ENCODE data around the gene LHFPL6.

Gene LHFPL6

DNA sequence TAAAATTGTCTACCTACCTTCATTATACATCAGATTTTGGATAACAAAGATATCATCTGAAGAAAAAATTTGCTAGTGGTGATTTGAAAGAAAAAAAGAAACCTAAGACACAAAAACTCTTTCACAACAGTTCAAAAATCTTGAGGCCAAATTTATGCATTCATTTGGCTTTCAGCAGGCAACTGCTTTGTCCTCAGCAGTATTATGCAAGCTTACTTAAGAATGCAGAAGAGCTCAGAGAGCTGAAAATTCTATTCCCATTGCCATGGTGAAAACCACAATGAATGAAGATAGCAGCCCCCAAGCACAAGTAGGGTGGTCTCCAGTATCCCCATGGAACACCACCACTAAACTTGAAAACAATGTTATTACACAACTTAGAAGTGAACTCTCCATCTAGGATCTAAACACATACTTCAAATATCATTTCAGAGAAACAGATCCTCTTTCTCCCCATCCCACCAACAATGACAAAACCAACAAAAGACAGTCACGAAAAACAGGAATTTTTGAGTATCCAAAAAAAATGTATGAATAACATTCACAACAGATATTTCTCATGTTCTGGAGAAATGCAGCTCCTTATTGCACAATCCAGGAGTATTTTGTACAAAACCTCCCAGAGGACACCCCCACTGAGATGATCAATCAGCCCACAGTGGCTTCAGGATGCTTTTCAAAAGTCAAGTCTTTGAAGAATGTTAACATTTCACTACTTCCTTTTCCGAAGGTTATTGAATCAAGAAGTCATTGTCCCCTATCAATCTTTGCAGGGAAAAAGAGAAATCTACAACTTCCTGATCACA, 192.7 kb downstream of the LHFPL6 start:
- DNase-seq = no peak

DNA sequence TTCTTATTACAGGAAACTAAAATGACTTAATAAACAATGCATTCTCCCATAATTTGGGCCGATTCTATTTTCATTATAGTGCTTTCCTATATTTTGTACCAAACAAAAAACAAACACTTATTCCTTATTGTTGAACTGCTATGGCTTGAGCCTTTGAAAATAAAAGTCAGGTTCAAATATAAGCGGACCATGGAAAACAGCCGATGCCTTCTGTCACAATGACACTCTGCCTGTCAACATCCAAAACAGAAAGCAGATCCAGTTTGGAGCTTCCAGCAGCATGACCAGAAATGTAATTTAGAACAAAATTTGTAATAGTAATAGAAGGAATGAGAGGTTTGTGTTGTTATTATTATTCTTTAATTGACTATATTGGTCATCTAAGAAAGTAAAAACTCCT, 194.5 kb downstream of the LHFPL6 start:
- DNase-seq = no peak

DNA sequence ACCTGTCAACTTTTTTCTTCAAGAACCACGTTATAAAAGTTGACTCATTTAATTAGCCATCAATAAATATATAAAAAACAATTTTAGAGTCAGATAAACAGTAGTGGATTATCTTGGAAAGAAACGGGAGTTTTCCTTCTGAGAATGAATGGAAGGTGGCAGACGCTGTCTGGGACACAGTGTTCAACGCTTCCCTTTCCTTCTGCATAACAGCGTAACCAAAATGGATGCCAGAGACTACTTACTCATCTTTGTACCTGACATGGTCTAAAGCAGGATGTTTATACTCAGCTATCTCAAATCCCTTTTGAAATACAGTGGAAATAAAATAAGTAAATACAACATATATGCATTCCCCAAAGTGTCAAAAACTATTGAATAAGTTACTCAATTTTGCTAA, 195.2 kb downstream of the LHFPL6 start:
- DNase-seq = no peak

DNA sequence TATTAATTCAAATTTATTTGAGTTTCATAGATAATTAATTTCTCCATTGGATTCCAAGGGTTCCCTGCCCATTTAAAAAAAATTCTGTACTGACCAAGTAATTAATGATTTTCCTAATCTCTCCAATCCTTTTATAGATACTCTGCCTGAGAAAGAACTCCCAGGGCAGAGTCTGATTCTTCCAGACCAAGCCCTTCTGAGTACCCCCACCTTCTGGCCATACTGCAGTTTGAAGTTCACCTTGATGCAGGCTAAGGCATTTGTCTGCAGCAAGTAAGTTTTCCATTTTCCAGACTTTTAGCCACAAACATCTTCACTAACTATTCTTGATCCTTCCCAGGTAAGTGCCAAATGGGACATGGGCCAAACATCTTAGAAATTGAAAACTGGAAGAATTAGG, 195.9 kb downstream of the LHFPL6 start:
- no peak for DNase-seq

DNA sequence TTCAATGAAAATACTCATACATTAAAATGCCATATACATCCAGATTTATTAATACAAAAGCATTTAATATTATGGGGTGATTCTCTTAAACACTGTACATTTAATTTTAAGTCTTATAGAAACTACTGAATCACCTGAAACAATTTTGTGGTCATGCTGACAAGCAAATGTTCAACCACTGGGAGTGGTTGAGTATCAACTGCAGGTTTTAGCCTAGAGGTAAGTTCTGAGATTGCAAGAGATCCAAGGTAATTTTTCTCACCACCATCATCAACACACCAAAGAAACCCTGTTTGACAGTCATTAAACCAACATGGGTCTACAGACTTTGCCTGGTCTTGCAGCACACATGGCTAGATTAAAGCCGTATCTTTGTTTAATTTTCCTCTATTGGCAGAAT, 196.3 kb downstream of the LHFPL6 start:
- no peak for DNase-seq

DNA sequence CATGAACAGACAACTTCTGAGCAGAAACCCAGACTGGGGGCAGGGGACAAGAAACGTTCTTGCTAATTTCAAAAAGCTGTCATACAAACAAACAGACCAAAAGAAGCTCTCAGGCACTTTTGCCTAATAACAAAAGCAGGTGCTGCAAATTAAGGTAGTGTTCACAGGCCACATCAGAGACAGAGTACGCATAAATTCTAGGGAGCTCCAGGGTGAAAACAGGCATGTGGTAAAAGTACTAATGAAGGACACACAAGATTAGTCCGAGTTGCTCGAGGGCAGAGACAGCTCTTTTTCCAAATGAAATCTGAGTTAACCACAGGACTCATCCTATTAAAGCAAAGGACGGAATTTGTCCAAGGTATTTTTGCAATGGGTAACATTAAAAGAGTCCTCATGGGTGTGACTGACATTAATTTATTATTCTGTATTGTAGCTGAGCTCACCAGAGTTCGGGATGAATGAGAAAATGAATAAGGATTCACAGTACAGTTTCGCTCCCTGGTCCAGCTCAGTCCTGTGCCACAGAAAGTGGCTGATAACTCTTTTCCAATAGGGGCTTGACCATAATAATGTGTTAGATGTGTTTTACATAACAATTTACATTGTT, 197.3 kb downstream of the LHFPL6 start:
- DNase-seq = no peak

DNA sequence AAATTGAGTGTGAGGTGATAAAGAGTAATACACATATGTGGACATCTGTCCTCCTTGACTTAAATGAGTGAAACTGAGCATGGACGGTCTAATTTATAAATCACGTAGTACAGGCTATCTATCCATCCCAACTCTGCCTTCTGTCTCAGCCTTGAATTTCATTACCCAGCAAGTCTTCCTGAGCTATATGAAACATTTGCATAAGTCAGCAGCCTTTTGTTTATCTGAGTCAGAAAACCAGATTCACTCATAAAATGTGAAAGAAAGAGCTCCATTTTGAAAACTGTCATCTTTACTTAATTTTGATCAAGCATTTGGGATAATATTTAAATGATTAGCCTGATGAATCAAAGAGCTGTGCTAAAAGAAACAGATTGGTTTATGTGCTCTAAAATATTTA, 197.9 kb downstream of the LHFPL6 start:
- no peak for DNase-seq

DNA sequence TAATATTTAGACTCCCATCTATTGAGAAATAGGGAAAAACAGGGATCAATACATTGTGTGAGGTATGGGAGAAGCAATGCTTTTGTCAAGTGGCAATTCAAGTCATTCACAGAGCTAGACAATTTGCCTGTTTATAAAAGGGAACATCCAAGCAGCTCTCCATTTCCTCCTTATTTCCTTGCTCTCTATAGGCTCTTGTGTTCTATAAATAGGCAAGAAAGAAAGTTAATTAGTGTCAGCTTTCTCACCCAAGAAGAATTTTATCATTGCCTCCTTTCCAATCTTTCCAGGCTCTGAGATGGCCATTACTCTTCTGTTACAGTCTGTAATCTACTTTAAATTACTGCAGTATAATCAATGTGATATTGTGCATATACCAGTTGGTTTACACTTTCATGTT, 199.9 kb downstream of the LHFPL6 start:
- no peak for DNase-seq

DNA sequence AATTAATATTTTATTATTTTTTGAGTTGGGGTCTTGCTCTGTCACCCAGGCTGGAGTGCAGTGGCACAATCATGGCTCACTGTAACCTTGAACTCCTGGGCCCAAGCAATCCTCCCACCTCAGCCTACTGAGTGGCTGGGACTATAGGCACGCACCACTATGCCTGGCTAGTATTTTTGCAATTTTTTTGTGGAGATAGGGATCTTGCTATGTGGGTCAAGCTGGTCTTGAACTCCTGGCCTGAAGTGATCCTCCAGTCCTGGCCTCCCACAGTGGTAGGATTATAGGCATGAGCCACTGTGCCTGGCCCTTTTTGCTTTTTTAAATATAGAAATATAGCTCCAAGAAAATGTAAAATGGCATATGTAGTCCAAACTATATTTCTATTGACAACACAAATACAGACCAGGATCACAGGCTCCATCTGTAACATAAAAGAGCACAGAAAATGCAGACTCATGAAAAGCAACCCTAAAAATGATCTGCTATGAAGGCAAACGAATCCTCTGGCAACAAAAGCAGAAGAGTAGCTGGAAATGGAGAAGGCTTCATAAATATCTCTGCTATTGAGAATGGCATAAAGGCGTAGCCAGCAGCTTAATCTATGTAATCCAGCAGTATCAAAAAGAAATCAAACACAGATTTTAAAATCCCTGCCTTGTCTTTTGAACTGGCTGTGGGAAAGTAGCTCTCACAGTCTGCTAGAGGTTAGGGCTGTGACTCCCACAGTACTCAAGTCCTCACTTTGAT, 200.6 kb downstream of the LHFPL6 start:
- no peak for DNase-seq

DNA sequence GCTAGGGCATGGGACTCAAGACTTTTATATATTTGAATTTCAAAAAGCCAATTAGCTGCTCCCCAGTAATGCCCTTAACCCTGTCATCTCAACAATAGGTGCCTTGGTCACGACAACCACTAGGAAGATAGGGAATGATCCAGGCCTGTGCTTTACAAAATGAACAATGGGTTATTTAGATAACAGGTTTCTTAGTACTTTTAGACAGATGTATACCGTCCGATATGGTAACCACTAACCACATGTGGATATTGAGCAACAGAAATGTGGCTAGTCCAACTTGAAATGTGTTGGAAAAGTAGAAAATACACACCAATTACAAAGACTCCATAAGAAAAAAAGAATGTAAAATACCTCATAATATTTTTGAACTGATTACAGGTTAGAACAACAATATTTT, 201.2 kb downstream of the LHFPL6 start:
- DNase-seq = no peak

DNA sequence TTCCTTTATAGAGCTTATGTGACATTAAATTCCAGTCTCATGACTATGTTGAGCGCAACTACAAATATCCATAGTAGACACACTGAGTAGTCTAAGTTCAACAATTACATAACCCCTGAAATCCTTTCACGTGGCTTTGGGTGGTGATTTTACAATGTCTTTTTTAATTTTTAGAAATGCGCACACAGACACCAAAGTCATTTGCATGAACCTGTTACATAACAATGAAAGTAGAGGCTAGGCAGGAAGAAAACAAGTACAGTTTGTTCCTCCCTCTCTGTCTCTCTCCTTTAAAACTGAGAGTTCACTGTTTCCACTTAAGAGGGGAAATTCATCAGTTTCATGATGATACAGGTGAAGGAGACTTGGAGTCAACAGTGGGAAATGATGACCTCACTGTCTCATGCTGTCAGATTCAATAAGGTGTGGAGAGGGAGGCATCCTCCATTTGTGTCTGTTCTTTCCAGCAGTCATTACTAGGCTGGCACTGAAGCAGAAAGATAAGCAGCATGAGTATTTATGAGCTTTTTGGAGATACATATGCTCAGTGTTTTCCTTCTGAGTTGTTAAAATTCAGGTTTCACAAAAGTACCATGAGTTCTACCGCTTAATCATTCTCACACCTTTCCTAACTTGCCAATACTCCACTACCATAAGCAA, 201.8 kb downstream of the LHFPL6 start:
- no peak for DNase-seq

DNA sequence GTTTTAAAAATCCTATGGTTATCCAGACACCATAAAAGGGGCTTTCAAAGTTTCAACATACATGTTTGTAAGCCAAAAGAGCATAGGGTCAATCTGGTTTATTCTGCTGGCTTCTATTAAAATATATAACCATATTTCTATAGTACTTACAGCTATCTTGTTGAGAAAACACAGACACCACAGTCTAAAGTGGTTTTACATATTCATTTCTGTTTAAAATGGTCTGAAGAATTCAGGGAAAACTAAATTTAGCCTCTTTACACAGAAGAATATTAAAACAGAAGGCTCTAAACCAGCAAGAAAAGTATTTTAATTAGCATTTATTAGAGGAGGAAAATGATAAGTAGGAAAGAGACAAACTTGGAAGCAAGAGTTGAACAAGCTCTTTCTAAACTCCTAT, 203.9 kb downstream of the LHFPL6 start:
- no peak for DNase-seq

DNA sequence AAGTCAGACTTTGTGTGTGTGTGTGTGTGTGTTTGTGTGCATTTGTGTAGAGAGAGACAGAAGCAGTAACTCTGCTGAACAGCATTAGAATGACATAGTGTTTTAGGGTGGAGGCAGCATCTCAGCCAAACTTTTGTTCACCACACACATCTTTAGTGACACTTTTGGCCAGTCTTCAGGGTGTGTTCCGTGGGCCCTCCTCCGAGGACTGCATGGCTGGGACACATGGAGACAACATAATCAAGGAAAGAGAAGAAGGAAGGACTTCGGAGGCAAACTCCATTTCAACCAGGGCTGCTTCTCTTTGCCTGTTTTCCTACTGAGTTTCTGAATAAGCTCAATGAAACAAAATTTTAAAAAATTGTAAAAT, 205.1 kb downstream of the LHFPL6 start:
- no peak for DNase-seq

DNA sequence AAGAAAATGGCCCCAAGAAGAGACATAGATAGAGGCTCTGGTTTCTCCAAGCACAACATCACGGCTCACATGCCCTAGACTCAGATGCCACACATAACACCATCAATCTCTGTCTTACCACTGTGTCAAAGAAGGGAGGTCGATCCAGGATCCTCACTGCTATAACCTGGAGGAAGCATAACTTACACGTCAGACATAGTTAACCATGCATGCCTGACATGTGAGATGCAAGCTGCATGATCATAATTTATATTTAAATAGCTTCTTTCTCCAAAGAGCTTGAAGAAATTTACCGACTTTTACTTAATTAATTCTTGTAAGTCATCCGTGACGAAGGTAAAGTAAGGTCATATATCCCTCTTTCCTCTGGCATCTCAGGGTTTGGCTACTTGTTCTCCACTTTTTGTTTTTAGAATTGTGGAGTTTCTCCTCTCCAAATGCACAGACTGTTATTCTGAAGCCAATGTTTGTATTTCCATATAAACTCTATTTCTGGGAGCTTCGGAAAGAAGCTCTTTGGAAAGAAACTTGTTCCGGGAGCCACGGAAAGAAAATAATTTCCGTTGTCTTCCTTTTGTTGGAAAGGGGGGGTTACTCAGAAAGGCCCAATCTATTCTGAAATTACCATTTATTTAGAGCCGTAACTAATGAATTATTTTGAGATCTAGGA, 205.6 kb downstream of the LHFPL6 start:
- DNase-seq = no peak

DNA sequence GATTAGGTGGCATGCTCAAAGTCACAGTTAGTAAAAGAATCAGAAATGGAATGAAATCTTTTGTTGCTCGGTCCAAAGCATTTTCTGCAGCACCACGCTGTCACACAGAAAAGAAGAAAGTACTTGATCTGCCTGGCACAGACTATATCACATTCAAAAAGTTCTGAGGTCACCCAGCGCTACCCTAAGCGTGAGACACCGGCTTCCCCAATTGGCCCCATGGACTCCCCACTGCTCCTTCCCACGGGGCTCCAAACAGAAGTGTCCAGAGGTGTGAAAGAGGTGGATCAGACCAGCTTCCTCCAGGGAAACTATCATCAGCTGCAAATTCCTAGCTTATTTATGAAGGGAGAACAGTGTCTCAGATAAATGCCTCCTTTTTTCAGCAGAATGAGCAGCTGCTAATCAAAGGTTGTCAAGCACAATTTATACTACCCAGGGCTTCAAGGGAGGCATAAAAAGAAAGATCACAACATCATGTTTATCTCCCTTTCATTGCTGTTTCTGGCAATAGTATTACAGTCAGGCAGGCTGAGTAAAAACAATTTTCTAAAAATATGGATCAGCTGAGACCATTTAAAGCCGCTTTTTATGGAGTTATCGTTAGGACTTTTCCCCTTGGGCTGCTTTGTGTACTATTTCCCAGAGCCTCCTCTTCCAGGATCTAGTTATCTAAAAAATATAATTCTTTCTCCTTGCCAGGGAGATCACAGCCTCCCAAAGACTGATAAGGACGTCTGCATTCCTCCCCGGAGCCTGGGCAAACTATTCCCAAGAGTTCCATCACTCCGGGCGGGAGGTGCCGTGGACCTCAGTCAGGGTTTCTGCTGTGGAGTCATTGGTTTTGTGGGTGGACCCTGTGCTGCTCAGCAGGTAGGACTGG, 208.0 kb downstream of the LHFPL6 start:
- DNase-seq = no peak

DNA sequence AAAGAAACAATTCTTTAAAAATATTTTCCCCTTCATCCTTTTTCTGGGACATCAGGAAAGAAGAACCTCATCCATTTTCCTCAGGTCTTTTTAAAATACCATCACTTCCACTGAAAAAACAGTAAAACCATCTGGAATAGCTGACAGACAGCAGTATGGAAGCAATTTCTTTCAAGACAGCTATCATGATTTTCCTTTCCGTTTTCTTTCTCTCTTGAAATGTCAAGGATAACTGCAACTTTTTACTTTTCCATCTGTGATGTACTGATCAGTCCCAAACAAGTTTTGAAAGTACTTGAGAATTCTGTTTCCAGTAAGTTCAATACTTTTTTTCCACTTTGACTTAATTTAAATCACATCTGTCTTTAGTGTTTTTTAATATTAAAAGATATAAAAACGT, 211.2 kb downstream of the LHFPL6 start:
- DNase-seq = no peak

DNA sequence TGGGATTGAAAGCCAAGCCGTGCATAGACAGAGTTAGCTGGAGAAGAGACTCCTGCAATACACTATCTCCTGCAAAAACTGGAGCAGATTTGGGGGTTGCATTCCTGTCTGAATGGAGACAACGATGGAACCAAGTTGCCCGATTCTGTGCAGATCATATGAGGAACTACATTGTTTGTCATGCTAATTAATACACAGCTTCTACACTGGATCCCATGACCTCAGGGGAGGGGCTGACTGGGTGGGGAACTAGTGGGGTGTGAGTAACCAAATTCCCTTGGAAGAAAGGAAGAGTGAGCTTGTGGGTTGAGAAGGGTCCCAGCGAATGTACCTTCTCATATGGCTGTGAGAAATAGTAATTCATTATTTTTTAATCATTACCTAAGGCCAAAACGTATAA, 214.0 kb downstream of the LHFPL6 start:
- DNase-seq = no peak

DNA sequence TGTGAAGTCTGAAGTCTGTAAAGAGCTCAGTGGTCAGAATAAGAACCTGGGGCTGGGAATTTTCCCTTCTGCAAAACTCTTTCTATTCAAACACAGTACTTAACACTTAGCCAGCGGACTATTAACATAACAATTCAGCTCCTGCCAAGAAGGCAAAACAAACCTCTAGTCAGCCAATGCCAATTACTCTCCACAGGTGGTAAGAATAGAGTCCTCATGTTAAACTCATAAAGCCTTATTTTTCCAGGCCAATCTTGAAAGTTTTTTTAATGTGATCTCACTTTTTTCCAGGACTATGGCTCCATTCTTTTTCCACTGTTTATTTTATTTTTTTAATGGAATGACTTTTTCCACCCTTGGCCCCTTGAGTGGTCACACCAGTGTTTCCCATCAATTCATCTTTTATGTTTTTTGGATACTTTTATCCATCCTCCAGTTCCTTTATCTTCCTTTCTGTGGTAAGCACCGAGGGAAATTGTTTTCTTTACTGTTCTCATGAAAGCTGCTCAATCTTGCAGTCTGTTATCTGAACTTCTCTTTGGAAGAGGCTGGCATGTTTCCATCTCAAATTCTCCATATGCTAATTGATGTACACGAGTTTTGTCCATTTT, 217.3 kb downstream of the LHFPL6 start:
- DNase-seq = no peak

DNA sequence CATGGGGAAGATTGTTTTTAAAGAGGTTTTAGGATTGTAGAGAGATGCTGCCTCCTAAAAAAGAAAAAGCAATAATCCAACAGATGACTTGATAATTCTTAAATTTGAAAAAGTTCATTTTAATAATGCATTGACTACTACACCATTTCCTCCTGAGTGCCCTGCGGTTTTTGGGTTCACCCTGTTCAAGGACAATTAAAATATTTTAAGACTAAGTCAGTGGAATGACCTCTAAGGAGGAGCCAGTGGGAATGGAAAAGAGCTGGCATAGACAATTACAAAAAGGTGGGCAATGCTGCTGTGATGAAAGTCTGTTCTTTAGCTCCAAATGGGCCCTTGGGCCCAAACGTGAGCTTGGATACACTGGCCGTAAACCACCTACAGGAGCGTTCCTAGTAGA, 217.8 kb downstream of the LHFPL6 start:
- DNase-seq = peak; percentile 47

DNA sequence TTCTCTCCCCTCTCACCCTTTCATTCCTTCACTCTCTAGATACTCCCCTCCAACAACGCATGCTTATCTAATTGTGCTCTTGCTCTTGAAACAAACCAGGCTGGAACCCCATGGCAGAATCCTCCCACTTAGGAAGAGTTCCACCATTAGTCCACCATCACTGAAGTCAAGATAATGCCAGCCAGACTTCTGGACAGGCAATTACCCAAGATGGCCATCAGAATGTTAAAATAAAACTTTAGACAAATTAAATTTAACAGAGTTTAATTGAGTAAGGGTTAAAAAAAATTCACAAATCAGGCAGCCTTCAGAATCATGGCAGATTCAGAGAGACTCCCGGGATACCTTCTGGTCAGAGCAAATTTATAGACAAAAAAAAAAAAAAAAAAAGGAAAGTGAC, 221.5 kb downstream of the LHFPL6 start:
- no peak for DNase-seq
